ENCODE results near the gene KMT2C.

GRCh38 chr7:152423991-152424347, 11.8 kb downstream of the KMT2C start:
- TF ChIP-seq CTCF (IDR thresholded peaks at IDR 0.05; ENCODE audit: low read depth, low read length) (no peak), EZH2phosphoT487 (IDR thresholded peaks at IDR 0.05; ENCODE audit: low read depth) (no peak)

Measured in OCI-LY3 (cell line).